MM.1S (cell line): ENCODE results near the gene KIZ.

Experiments
- DNase-seq: peaks from one replicate; pipeline ENCODE4 v3.0.0-alpha.2; 2015
- H2AFZ ChIP-seq: fragments of 300-600 bp; sonication (generic); 2 replicates; pipeline ENCODE4 v1.6.0; 2016; ENCODE audit warnings: antibody characterized with exemption, low read length
- H3F3A ChIP-seq: fragments of 300-600 bp; sonication (generic); 2 replicates; pipeline ENCODE4 v1.6.1; 2016; ENCODE audit warnings: mild to moderate bottlenecking, antibody characterized with exemption, low read length, moderate library complexity, mixed read lengths; ENCODE audit not compliant: insufficient read depth
- H3K27ac ChIP-seq: fragments of 300-600 bp; sonication (generic); 2 replicates; pipeline ENCODE4 v1.5.1; 2016; ENCODE audit warnings: mild to moderate bottlenecking, low read length
- H3K27me3 ChIP-seq: fragments of 300-600 bp; sonication (generic); replicated peaks from 2 replicates; pipeline ENCODE4 v1.6.0; 2016; ENCODE audit warnings: low read length; ENCODE audit not compliant: insufficient read depth
- H3K36me3 ChIP-seq: fragments of 300-600 bp; sonication (generic); replicated peaks from 2 replicates; pipeline ENCODE4 v1.6.1; 2016; ENCODE audit warnings: mild to moderate bottlenecking, low read length, mixed read lengths; ENCODE audit not compliant: insufficient read depth
- H3K4me1 ChIP-seq: fragments of 300-600 bp; sonication (generic); 2 replicates; pipeline ENCODE4 v1.6.1; 2016; ENCODE audit warnings: low read length, mixed read lengths
- H3K4me2 ChIP-seq: fragments of 300-600 bp; sonication (generic); 2 replicates; pipeline ENCODE4 v1.6.0; 2016; ENCODE audit warnings: low read depth, low read length
- H3K4me3 ChIP-seq: fragments of 300-600 bp; sonication (generic); 2 replicates; pipeline ENCODE4 v1.5.1; 2016; ENCODE audit warnings: low read length, mixed read lengths
- H3K79me2 ChIP-seq: fragments of 300-600 bp; sonication (generic); 2 replicates; pipeline ENCODE4 v1.6.1; 2016; ENCODE audit warnings: mixed run types, low read length, mixed read lengths
- H3K9ac ChIP-seq: fragments of 300-600 bp; sonication (generic); 2 replicates; pipeline ENCODE4 v1.6.1; 2016; ENCODE audit warnings: low read length, mixed read lengths
- H3K9me2 ChIP-seq: fragments of 300-600 bp; sonication (generic); replicated peaks from 2 replicates; pipeline ENCODE4 v1.6.1; 2016; ENCODE audit warnings: mild to moderate bottlenecking, low read length, mixed read lengths; ENCODE audit not compliant: insufficient read depth
- H3K9me3 ChIP-seq: fragments of 300-600 bp; sonication (generic); replicated peaks from 2 replicates; pipeline ENCODE4 v1.6.1; 2016; ENCODE audit warnings: mild to moderate bottlenecking, low read length, mixed read lengths; ENCODE audit not compliant: insufficient read depth
- H4K20me1 ChIP-seq: fragments of 300-600 bp; sonication (generic); 2 replicates; pipeline ENCODE4 v1.6.1; 2016; ENCODE audit warnings: mild to moderate bottlenecking, low read length, moderate library complexity, mixed read lengths; ENCODE audit not compliant: insufficient read depth
- CTCF ChIP-seq: fragments of 300-600 bp; sonication (generic); IDR thresholded peaks from 2 replicates; pipeline ENCODE4 v1.5.1; 2016; ENCODE audit warnings: antibody characterized with exemption, low read length, mixed read lengths
- EZH2 ChIP-seq: fragments of 300-600 bp; sonication (generic); optimal IDR thresholded peaks from 2 replicates; pipeline ENCODE3; 2017; ENCODE audit warnings: low read depth, mild to moderate bottlenecking, antibody characterized with exemption, low read length, mixed read lengths
- EZH2phosphoT487 ChIP-seq: fragments of 300-600 bp; sonication (generic); IDR thresholded peaks from 2 replicates; pipeline ENCODE4 v1.6.1; 2018; ENCODE audit warnings: antibody characterized with exemption, low read length

KIZ gene

GRCh38 chr20:21117521-21117920, 8.4 kb upstream of the KIZ start:
- no peak overlapping the region for H3K4me2 ChIP-seq
- no peaks in the 10 kb centered on the region for H3K9me3 ChIP-seq
- H3K4me3 ChIP-seq, result no peak overlapping the region
- no peaks in the 10 kb centered on the region for H3F3A ChIP-seq
- H3K36me3 ChIP-seq, result no peaks in the 10 kb centered on the region
- H3K27ac ChIP-seq, result no peak overlapping the region
- no peaks in the 10 kb centered on the region for H3K79me2 ChIP-seq
- H3K9ac ChIP-seq, result no peak overlapping the region
- H4K20me1 ChIP-seq, result no peaks in the 10 kb centered on the region
- H3K4me1 ChIP-seq, result no peaks in the 10 kb centered on the region
- no peaks in the 10 kb centered on the region for H3K9me2 ChIP-seq
- TF ChIP-seq EZH2phosphoT487, result no peak
- no peak for TF ChIP-seq EZH2
- TF ChIP-seq CTCF, result no peak
- no peaks in the 10 kb centered on the region for H3K27me3 ChIP-seq
- no peak for DNase-seq
- H2AFZ ChIP-seq, result no peak overlapping the region

- H4K20me1 ChIP-seq, result no peaks in the 10 kb centered on the region
- no peak overlapping the region for H3K9ac ChIP-seq
- no peaks in the 10 kb centered on the region for H3K27me3 ChIP-seq
- no peak for DNase-seq
- no peaks in the 10 kb centered on the region for H3F3A ChIP-seq
- no peaks in the 10 kb centered on the region for H3K36me3 ChIP-seq
- H3K4me1 ChIP-seq, result no peaks in the 10 kb centered on the region
- no peak overlapping the region for H2AFZ ChIP-seq
- H3K4me3 ChIP-seq, result no peak overlapping the region
- no peak overlapping the region for H3K4me2 ChIP-seq
- H3K9me2 ChIP-seq, result no peaks in the 10 kb centered on the region
- no peak overlapping the region for H3K27ac ChIP-seq
- no peaks in the 10 kb centered on the region for H3K79me2 ChIP-seq
- TF ChIP-seq EZH2phosphoT487, result no peak
- no peak for TF ChIP-seq EZH2
- TF ChIP-seq CTCF, result no peak
- no peaks in the 10 kb centered on the region for H3K9me3 ChIP-seq
These were observed 7.7 kb upstream of the KIZ start for GRCh38 chr20:21118138-21118537.

GRCh38 chr20:21118782-21119181, 7.1 kb upstream of the KIZ start:
- no peaks in the 10 kb centered on the region for H3F3A ChIP-seq
- no peaks in the 10 kb centered on the region for H3K79me2 ChIP-seq
- no peak overlapping the region for H3K4me2 ChIP-seq
- H3K4me1 ChIP-seq, result no peaks in the 10 kb centered on the region
- H3K9me3 ChIP-seq, result no peaks in the 10 kb centered on the region
- H4K20me1 ChIP-seq, result no peaks in the 10 kb centered on the region
- no peak overlapping the region for H3K27ac ChIP-seq
- TF ChIP-seq EZH2phosphoT487 (no peak), CTCF (no peak), EZH2 (no peak)
- no peaks in the 10 kb centered on the region for H3K9me2 ChIP-seq
- DNase-seq, result no peak
- H3K36me3 ChIP-seq, result no peaks in the 10 kb centered on the region
- H2AFZ ChIP-seq, result no peak overlapping the region
- H3K9ac ChIP-seq, result no peak overlapping the region
- H3K27me3 ChIP-seq, result no peaks in the 10 kb centered on the region
- no peak overlapping the region for H3K4me3 ChIP-seq
